GM12892 (cell line): ENCODE measurements around the gene HOXB5.

Experiments
- POLR2A ChIP-seq: IDR thresholded peaks from 2 replicates; pipeline ENCODE4 v1.6.1; 2011; ENCODE audit warnings: low read depth, low read length, control low read depth
- POLR2AphosphoS5 ChIP-seq: IDR thresholded peaks from 2 replicates; pipeline ENCODE4 v1.6.1; 2011; ENCODE audit warnings: low read depth, low read length, control low read depth
- TAF1 ChIP-seq: IDR thresholded peaks from 2 replicates; pipeline ENCODE4 v1.6.1; 2011; ENCODE audit warnings: low read depth, mild to moderate bottlenecking, control low read depth, low read length, borderline replicate concordance

- TF ChIP-seq POLR2AphosphoS5 = no peak
- no peak for TF ChIP-seq POLR2A
- no peak for TF ChIP-seq TAF1
Measured at GRCh38 chr17:48639982-48640857, 46.6 kb upstream of the HOXB5 start.
